Smooth muscle cell (in vitro differentiated cells): Measurements from ENCODE around the gene ACTL8. TPM values are rescaled to one million over a fixed set of nuclear protein-coding genes. Genes with fewer than 3 reads are reported as not detected.

Source experiments
- DNase-seq: peaks from one replicate; lab custom pipeline; 2025; ENCODE audit not compliant: unreplicated experiment; lab: John Stamatoyannopoulos, UW
- H2AFZ ChIP-seq: fragments of 200-600 bp; sonication (generic); 2 replicates; pipeline ENCODE4 v1.6.0; 2016; ENCODE audit warnings: antibody characterized with exemption, low read depth, mild to moderate bottlenecking
- H3F3A ChIP-seq: fragments of 200-600 bp; sonication (generic); 2 replicates; pipeline ENCODE4 v1.6.0; 2017; ENCODE audit warnings: antibody characterized with exemption, low read depth
- H3K27ac ChIP-seq: fragments of 200-600 bp; sonication (generic); 2 replicates; pipeline ENCODE4 v1.5.1; 2016; ENCODE audit warnings: low read depth, mild to moderate bottlenecking
- H3K27me3 ChIP-seq: fragments of 200-600 bp; sonication (generic); 2 replicates; pipeline ENCODE4 v1.6.1; 2016; ENCODE audit warnings: low read depth, mild to moderate bottlenecking
- H3K36me3 ChIP-seq: fragments of 200-600 bp; sonication (generic); 2 replicates; pipeline ENCODE4 v1.5.1; 2016; ENCODE audit warnings: low read depth
- H3K4me1 ChIP-seq: fragments of 200-600 bp; sonication (generic); 2 replicates; pipeline ENCODE4 v1.5.1; 2016; ENCODE audit warnings: low read depth
- H3K4me2 ChIP-seq: fragments of 200-600 bp; sonication (generic); 2 replicates; pipeline ENCODE4 v1.6.0; 2016; ENCODE audit warnings: mild to moderate bottlenecking
- H3K4me3 ChIP-seq: fragments of 200-600 bp; sonication (generic); 2 replicates; pipeline ENCODE4 v1.5.1; 2016; ENCODE audit warnings: mild to moderate bottlenecking
- H3K79me2 ChIP-seq: fragments of 200-600 bp; sonication (generic); 2 replicates; pipeline ENCODE4 v1.6.0; 2016; ENCODE audit warnings: low read depth, mild to moderate bottlenecking
- H3K9ac ChIP-seq: fragments of 200-600 bp; sonication (generic); 2 replicates; pipeline ENCODE4 v1.6.0; 2016; ENCODE audit warnings: low read depth
- H3K9me3 ChIP-seq: fragments of 200-600 bp; sonication (generic); replicated peaks from 2 replicates; pipeline ENCODE4 v1.5.1; 2016; ENCODE audit warnings: low read depth
- H4K20me1 ChIP-seq: fragments of 200-600 bp; sonication (generic); 2 replicates; pipeline ENCODE4 v1.6.0; 2016; ENCODE audit warnings: low read depth
- WGBS: methylation state at CpG from one replicate; pipeline ENCODE4 v1.1.7; 2016; ENCODE audit warnings: low lambda C conversion rate; 5-methylcytosine and 5-hydroxymethylcytosine counted together
- polyA plus RNA-seq: library from polyadenylated mRNA; unstranded; fragments of >200 nt; fragmentation: Nextera tagmentation; extraction: Ambion mirVana; gene quantifications from 2 replicates; pipeline ENCODE4 v1.2.1, GENCODE V29; 2016
- total RNA-seq: library from RNA; depleted of rRNA; stranded (reverse); fragments of >200 nt; gene quantifications from 2 replicates; pipeline ENCODE4 v1.2.3, GENCODE V29; 2014
- TF ChIP-seq, protein P1 (sequence below): fragments of 200-600 bp; sonication (generic); IDR thresholded peaks from 2 replicates; pipeline ENCODE4 v1.5.1; 2017; ENCODE audit warnings: borderline replicate concordance, mild to moderate bottlenecking, antibody characterized with exemption; ENCODE audit not compliant: insufficient read depth, poor library complexity, severe bottlenecking

ACTL8 gene
- total and polyA plus RNA-seq, 2 experiments from 2014 or later, result 0.13 TPM; not detected in 1

GRCh38 chr1:17802945-17803344 is 47.8 kb downstream of the ACTL8 start:
- no peak overlapping the region for H2AFZ ChIP-seq
- TF ChIP-seq, protein P1, sequence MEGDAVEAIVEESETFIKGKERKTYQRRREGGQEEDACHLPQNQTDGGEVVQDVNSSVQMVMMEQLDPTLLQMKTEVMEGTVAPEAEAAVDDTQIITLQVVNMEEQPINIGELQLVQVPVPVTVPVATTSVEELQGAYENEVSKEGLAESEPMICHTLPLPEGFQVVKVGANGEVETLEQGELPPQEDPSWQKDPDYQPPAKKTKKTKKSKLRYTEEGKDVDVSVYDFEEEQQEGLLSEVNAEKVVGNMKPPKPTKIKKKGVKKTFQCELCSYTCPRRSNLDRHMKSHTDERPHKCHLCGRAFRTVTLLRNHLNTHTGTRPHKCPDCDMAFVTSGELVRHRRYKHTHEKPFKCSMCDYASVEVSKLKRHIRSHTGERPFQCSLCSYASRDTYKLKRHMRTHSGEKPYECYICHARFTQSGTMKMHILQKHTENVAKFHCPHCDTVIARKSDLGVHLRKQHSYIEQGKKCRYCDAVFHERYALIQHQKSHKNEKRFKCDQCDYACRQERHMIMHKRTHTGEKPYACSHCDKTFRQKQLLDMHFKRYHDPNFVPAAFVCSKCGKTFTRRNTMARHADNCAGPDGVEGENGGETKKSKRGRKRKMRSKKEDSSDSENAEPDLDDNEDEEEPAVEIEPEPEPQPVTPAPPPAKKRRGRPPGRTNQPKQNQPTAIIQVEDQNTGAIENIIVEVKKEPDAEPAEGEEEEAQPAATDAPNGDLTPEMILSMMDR, result no peak
- H3F3A ChIP-seq, result no peaks in the 10 kb centered on the region
- H4K20me1 ChIP-seq, result no peaks in the 10 kb centered on the region
- no peaks in the 10 kb centered on the region for H3K79me2 ChIP-seq
- no peaks in the 10 kb centered on the region for H3K9me3 ChIP-seq
- WGBS, result 92% methylated on average over 7 of the region's 7 CpGs
- no peaks in the 10 kb centered on the region for H3K36me3 ChIP-seq
- H3K27ac ChIP-seq, result no peak overlapping the region
- no peaks in the 10 kb centered on the region for H3K4me1 ChIP-seq
- no peak overlapping the region for H3K9ac ChIP-seq
- no peak for DNase-seq
- H3K4me3 ChIP-seq, result no peak overlapping the region
- H3K4me2 ChIP-seq, result no peak overlapping the region
- H3K27me3 ChIP-seq, result peaks cover 20% of the 10 kb centered on the region

- Histone ChIP-seq H3F3A (no peaks in the 10 kb centered on the region), H2AFZ (no peak overlapping the region), H3K27ac (no peak overlapping the region), H4K20me1 (no peaks in the 10 kb centered on the region), H3K27me3 (no peaks in the 10 kb centered on the region), H3K79me2 (no peaks in the 10 kb centered on the region), H3K4me1 (no peaks in the 10 kb centered on the region), H3K9ac (no peak overlapping the region), H3K4me2 (no peak overlapping the region), H3K4me3 (no peak overlapping the region), H3K9me3 (no peaks in the 10 kb centered on the region), H3K36me3 (no peaks in the 10 kb centered on the region)
- DNase-seq, result no peak
- 85% methylated on average over 10 of the region's 10 CpGs for WGBS
- TF ChIP-seq, protein P1, result no peak
Measured at GRCh38 chr1:17805869-17806684, 50.9 kb downstream of the ACTL8 start.

- Histone ChIP-seq H3K4me3 (no peak overlapping the region), H3K4me2 (no peak overlapping the region), H3K79me2 (no peaks in the 10 kb centered on the region), H3F3A (no peaks in the 10 kb centered on the region), H3K9me3 (no peaks in the 10 kb centered on the region), H3K4me1 (no peaks in the 10 kb centered on the region), H3K27ac (no peak overlapping the region), H4K20me1 (no peaks in the 10 kb centered on the region), H2AFZ (no peak overlapping the region), H3K27me3 (no peaks in the 10 kb centered on the region), H3K36me3 (no peaks in the 10 kb centered on the region), H3K9ac (no peak overlapping the region)
- DNase-seq, result no peak
- TF ChIP-seq, protein P1, result no peak
- 84% methylated on average over 6 of the region's 6 CpGs for WGBS
Measured at GRCh38 chr1:17808816-17809215, 53.7 kb downstream of the ACTL8 start.

DNA sequence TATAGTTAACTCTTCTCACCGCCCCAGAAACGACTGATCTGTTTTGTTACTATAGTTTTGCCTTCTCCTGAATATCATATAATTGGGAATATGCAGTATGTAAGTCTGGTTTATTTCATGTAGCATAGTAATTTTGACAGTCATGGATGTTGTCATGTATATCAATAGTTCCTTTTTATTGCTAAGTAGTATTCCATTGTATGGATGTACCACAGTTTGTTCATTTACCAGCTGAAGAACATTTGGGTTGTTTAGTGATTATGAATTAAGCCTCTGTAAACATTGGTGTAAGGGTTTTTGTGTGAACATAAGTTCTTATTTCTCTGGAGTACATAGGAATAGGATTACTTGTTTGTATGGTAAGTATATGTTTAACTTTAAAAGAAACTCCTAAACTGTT is 55.5 kb downstream of the ACTL8 start:
- DNase-seq, result no peak
- H4K20me1 ChIP-seq, result no peaks in the 10 kb centered on the region
- no peak overlapping the region for H3K9ac ChIP-seq
- no peaks in the 10 kb centered on the region for H3K27me3 ChIP-seq
- TF ChIP-seq, protein P1, result no peak
- no peak overlapping the region for H2AFZ ChIP-seq
- no peaks in the 10 kb centered on the region for H3K9me3 ChIP-seq
- H3K4me1 ChIP-seq, result no peaks in the 10 kb centered on the region
- no peak overlapping the region for H3K4me3 ChIP-seq
- H3K79me2 ChIP-seq, result no peaks in the 10 kb centered on the region
- H3K27ac ChIP-seq, result no peak overlapping the region
- H3F3A ChIP-seq, result no peaks in the 10 kb centered on the region
- 94% methylated on average over 2 of the region's 2 CpGs for WGBS
- H3K4me2 ChIP-seq, result no peak overlapping the region
- no peaks in the 10 kb centered on the region for H3K36me3 ChIP-seq
